Jurkat, Clone E6-1 (cell line): ENCODE results near the gene DCPS.

Experiments used
- DNase-seq: peaks from one replicate; pipeline ENCODE4 v3.0.0-alpha.2; 2011; ENCODE audit warnings: low read depth, low spot score
- H3K4me3 ChIP-seq: 2 replicates; pipeline ENCODE4 v1.5.1; 2011; ENCODE audit warnings: mild to moderate bottlenecking, low read length, control low read depth, moderate library complexity

Gene DCPS

DNA sequence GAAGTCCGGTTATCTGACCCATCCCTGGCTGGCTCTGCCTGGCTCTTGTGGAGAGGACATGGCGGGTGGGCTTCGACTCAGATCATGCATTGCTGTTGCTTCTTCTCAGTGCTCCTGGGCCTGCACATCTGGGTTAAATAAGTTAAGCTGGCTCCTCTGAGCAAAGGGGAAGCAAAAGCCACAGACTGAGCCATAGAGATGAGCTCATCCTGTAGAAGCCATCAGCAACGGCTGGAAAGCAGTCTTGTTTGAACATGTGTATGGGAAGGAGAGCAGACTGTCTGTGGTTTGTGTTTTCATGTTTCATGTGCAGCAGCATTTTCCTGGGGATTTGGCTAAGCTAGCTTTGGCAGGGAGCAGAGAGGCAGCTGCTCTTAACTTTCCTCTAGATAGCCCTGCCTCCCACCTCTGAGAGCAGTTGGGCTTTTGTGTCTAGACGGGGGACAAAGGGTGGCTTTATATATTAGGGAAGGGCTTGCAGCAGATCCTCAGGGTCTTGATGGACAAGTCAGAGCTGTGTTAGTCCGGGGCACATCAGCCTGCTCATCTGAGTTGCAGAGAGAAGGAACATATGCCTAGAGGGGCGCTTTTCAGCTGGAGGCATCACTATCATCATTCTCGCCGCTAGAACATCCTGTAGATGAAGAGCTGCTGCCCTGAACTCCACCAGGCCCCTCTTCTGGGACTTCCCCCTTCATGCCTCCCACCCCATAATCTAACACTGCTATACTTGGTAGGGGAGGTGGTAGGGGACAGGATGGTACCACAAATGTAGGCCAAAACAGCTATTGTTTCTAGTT is 14.9 kb downstream of the DCPS start:
- H3K4me3 ChIP-seq, result peak overlapping the region; percentile 38
- peak; percentile 95 for DNase-seq

DNA sequence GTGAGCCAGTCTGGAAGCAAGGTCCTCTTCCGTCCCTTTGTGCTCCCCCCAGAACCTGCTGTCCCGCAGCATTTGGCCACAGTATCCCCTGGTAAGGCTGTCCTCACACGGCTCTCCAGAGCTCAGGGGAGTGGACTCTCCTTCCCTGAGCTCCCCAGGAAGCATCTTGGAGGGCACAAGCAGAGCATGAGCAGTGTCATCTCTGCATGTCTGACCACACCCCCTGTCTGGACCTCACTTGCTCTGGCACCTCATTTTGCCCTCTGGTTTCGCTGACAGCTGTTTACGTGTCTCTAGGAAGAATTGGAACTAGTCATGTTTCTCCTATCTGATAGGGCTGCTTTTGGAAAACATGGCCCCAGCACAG is 15.5 kb downstream of the DCPS start:
- DNase-seq, result no peak

DNA sequence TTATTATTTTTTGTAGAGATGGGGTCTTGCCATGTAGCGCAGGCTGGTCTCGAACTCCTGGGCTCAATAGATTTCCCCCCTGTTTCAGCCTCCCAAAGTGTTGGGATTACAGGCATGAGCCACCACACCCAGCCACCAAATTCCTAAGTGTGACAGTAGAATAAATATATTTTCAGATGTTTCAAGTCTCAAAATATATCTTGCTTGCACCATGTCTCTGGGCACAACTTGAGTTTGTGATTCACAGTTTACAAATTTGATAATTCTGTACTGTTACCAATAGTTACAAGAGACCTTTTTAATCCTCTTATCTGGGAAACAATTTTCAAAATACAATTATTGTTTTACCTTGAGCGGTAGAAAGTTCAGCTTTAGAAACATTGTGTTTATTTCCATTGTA is 19.1 kb downstream of the DCPS start:
- no peak overlapping the region for H3K4me3 ChIP-seq
- DNase-seq, result no peak

More for the DNA sequence above, 15.5 kb downstream of the DCPS start:
- H3K4me3 ChIP-seq, result peak overlapping the region; percentile 38

DNA sequence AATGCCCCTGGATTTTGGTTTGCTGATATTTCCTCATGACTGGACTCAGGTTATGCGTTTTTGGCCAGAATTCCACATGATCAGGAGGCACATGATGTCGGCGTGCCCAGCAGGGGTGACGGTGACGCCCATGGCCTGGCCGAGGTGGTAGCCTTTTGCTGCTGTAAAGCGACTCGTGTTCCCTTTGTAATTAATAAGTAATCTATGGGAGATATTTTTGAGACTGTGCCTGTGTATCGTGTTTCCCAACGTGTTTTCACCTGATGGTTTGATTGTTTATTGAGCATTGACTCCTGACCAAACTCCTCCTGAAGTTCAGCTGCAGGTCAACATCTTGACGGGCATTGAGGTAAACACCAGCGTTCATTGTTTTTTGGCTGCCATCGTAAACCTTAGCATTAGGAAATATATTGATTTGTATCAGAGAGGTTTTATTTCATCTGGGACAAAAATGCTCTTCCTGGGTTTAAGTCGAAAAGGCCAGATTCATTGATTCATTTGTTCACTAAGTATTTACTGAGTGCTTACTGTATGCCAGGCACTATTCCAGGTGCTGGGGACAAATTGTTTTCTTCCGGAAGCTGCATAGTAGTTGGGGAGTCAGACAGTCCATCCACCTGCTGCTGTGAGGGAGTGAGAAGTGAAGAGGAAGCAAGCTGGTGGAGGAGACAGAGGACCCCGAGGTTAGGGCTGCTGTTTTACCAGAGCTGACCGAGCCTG is 23.6 kb downstream of the DCPS start:
- no peak overlapping the region for H3K4me3 ChIP-seq
- no peak for DNase-seq

DNA sequence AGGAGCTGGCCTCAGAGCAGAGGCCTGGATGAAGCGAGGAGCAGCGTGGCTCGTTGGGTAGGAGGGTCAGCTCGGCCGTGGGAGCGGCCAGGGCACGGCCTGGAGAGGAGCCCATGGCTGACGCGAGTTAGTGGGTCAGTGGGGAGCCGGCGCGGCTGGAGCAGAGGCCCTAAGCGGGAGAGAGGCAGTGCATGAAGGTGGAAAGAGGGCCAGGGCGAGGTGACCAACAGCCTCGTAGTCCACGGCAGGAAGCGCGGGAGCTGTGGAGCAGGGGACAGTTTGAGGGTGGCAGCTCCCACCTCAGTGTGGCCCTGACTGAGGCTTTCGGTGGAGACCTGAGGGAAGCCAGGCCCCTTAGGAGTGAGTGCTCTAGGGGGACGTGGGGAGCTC is 24.1 kb downstream of the DCPS start:
- H3K4me3 ChIP-seq, result no peak overlapping the region

DNA sequence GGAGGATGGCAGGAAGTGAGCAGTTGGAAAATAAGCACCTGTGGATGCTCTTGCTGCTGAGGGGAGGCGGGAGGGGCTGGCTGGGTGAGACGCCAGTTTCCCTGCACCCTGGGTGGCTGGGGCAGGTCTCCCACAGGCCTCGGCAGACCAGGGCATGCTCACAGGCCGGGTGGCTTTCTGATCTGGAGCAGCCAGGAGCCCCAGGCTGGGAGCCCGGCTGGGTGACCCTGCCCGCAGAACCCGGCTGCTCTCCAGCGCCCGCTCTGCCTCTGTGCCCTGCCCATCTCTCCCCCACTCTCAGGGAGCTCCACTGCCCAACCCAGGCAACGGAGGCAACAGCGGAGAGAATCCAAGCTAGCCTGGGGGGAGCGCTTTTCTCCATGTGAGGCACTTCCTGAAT is 24.6 kb downstream of the DCPS start:
- DNase-seq, result no peak

More for the DNA sequence above, 24.1 kb downstream of the DCPS start:
- no peak for DNase-seq

GRCh38 chr11:126328938-126329643 is 25.2 kb downstream of the DCPS start:
- no peak for DNase-seq
- H3K4me3 ChIP-seq, result no peak overlapping the region

More for the DNA sequence above, 24.6 kb downstream of the DCPS start:
- no peak overlapping the region for H3K4me3 ChIP-seq

GRCh38 chr11:126329644-126330211 is 25.9 kb downstream of the DCPS start:
- no peak for DNase-seq
- H3K4me3 ChIP-seq, result no peak overlapping the region

GRCh38 chr11:126331286-126331685 is 27.4 kb downstream of the DCPS start:
- no peak for DNase-seq
- H3K4me3 ChIP-seq, result no peak overlapping the region

- no peak overlapping the region for H3K4me3 ChIP-seq
- no peak for DNase-seq
These were observed 28.4 kb downstream of the DCPS start for GRCh38 chr11:126332221-126332711.

GRCh38 chr11:126333142-126333541 is 29.3 kb downstream of the DCPS start:
- no peak overlapping the region for H3K4me3 ChIP-seq
- no peak for DNase-seq

- DNase-seq, result no peak
These were observed 31.0 kb downstream of the DCPS start for GRCh38 chr11:126334659-126335462.

GRCh38 chr11:126335463-126335760 is 31.6 kb downstream of the DCPS start:
- no peak overlapping the region for H3K4me3 ChIP-seq
- no peak for DNase-seq

More at GRCh38 chr11:126334659-126335462, 31.0 kb downstream of the DCPS start:
- H3K4me3 ChIP-seq, result no peak overlapping the region

DNA sequence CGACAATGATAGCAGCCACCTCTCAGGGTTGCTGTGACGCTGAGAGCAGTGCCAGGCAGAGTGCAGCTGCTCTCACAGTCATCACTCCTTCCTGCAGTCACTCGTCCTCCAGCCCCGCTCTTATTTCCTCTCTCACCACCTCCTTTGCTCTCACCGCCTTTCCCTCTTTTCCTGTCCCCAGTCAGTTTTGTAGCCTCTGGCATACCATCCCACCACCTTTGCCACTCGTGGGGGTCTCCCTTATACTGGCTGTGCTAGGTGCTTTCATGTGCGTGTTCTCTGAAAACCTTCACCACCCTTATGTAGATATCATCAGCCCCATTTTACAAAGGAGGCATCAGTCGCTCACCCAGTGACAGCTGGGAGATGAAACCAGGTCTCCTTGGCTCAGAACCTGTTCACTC is 32.3 kb downstream of the DCPS start:
- peak; percentile 71 for DNase-seq
- no peak overlapping the region for H3K4me3 ChIP-seq

GRCh38 chr11:126336671-126337101 is 32.8 kb downstream of the DCPS start:
- no peak overlapping the region for H3K4me3 ChIP-seq
- no peak for DNase-seq

- no peak overlapping the region for H3K4me3 ChIP-seq
- DNase-seq, result no peak
These were observed 33.2 kb downstream of the DCPS start for GRCh38 chr11:126337126-126337473.

GRCh38 chr11:126337474-126338241 is 33.8 kb downstream of the DCPS start:
- no peak overlapping the region for H3K4me3 ChIP-seq
- no peak for DNase-seq

GRCh38 chr11:126338346-126339055 is 34.6 kb downstream of the DCPS start:
- H3K4me3 ChIP-seq, result no peak overlapping the region
- DNase-seq, result no peak
